ENCODE results near the gene DNAJB5.

- TF ChIP-seq CTCF (IDR thresholded peaks at IDR 0.05) (no peak), POLR2A (IDR thresholded peaks at IDR 0.05) (no peak)
Measured at GRCh38 chr9:34998266-34998665, 8.7 kb downstream of the DNAJB5 start.
